Epidermal melanocyte (primary cell): ENCODE measurements around the gene HADHA.

Source experiments
- DNase-seq: peaks from one replicate; pipeline ENCODE4 v3.0.0; 2011; ENCODE audit warnings: low spot score; ENCODE audit not compliant: insufficient read length

Gene HADHA

GRCh38 chr2:26245810-26246209 lies 1.4 kb upstream of the HADHA start:
- no peak for DNase-seq

- DNase-seq, result no peak
Observed at GRCh38 chr2:26245231-26245732, 850 bp upstream of the HADHA start.

GRCh38 chr2:26243470-26244308 lies 743 bp downstream of the HADHA start:
- DNase-seq, result no peak

- DNase-seq, result no peak
Observed at GRCh38 chr2:26241928-26242436, 2.5 kb downstream of the HADHA start.

GRCh38 chr2:26238311-26238958 lies 6.0 kb downstream of the HADHA start:
- DNase-seq, result no peak

- no peak for DNase-seq
Observed at GRCh38 chr2:26237868-26238267, 6.6 kb downstream of the HADHA start.

- no peak for DNase-seq
Observed at GRCh38 chr2:26235089-26235488, 9.3 kb downstream of the HADHA start.

GRCh38 chr2:26230806-26231205 lies 13.6 kb downstream of the HADHA start:
- DNase-seq, result no peak

- DNase-seq, result no peak
Observed at GRCh38 chr2:26229595-26229994, 14.8 kb downstream of the HADHA start.

GRCh38 chr2:26224095-26224494 lies 20.3 kb downstream of the HADHA start:
- DNase-seq, result no peak

- DNase-seq, result no peak
Observed at GRCh38 chr2:26223018-26223417, 21.4 kb downstream of the HADHA start.

GRCh38 chr2:26217720-26218119 lies 26.7 kb downstream of the HADHA start:
- no peak for DNase-seq

GRCh38 chr2:26216587-26216986 lies 27.8 kb downstream of the HADHA start:
- no peak for DNase-seq

- no peak for DNase-seq
Observed at GRCh38 chr2:26215833-26216232, 28.6 kb downstream of the HADHA start.

- DNase-seq, result no peak
Observed at GRCh38 chr2:26214759-26215158, 29.7 kb downstream of the HADHA start.

GRCh38 chr2:26212011-26212410 lies 32.4 kb downstream of the HADHA start:
- no peak for DNase-seq

- no peak for DNase-seq
Observed at GRCh38 chr2:26203906-26204305, 40.5 kb downstream of the HADHA start.

- no peak for DNase-seq
Observed at GRCh38 chr2:26202981-26203490, 41.4 kb downstream of the HADHA start.

GRCh38 chr2:26197516-26197915 lies 46.9 kb downstream of the HADHA start:
- DNase-seq, result no peak

GRCh38 chr2:26196683-26197418 lies 47.6 kb downstream of the HADHA start:
- no peak for DNase-seq
